Measurements from ENCODE around the gene RPS6KA5. TPM values are rescaled to one million over a fixed set of nuclear protein-coding genes. Genes with fewer than 3 reads are reported as not detected.
A peak's percentile ranks its signal among the peaks of the same experiment; 100 is the strongest.

Gene RPS6KA5
- total RNA-seq, 2 experiments from 2014 or later, result 28.0 to 29.8 TPM

GRCh38 chr14:91008759-91009409 lies 51.6 kb downstream of the RPS6KA5 start:
- no peaks in the 10 kb centered on the region for H3K27me3 Mint-ChIP-seq
- DNase-seq (peak in 1 of 14 experiments; percentile 14), ATAC-seq (ENCODE audit: poor library complexity) (no peak)
- peaks cover 45% of the 10 kb centered on the region for H3K4me1 Mint-ChIP-seq (ENCODE audit: low read depth)
- H3K9me3 Mint-ChIP-seq, result no peaks in the 10 kb centered on the region
- Histone ChIP-seq H3K27ac (ENCODE audit: low read depth in 1 of 2, low read length in 2 of 2) (no peak overlapping the region), H3K27me3 (ENCODE audit: control insufficient read depth in 1 of 2, insufficient read depth in 2 of 2, low read length in 2 of 2) (no peaks in the 10 kb centered on the region), H3K4me3 (ENCODE audit: low read length) (no peak overlapping the region), H3K36me3 (ENCODE audit: insufficient read depth, low read length) (no peaks in the 10 kb centered on the region), H3K4me1 (ENCODE audit: insufficient read depth, low read length) (peaks cover 13% of the 10 kb centered on the region), H3K9me3 (ENCODE audit: control insufficient read depth in 1 of 2, insufficient read depth in 1 of 2, low read length in 2 of 2) (peaks cover 0 to 3% of the 10 kb centered on the region in 2 experiments)
- no peak overlapping the region for H3K27ac Mint-ChIP-seq
- TF ChIP-seq, protein P1, sequence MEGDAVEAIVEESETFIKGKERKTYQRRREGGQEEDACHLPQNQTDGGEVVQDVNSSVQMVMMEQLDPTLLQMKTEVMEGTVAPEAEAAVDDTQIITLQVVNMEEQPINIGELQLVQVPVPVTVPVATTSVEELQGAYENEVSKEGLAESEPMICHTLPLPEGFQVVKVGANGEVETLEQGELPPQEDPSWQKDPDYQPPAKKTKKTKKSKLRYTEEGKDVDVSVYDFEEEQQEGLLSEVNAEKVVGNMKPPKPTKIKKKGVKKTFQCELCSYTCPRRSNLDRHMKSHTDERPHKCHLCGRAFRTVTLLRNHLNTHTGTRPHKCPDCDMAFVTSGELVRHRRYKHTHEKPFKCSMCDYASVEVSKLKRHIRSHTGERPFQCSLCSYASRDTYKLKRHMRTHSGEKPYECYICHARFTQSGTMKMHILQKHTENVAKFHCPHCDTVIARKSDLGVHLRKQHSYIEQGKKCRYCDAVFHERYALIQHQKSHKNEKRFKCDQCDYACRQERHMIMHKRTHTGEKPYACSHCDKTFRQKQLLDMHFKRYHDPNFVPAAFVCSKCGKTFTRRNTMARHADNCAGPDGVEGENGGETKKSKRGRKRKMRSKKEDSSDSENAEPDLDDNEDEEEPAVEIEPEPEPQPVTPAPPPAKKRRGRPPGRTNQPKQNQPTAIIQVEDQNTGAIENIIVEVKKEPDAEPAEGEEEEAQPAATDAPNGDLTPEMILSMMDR (IDR thresholded peaks at IDR 0.05), result no peak
- CTCF ChIA-PET, result interaction anchor here (0.6 kb wide), 1 partner anchor 14 kb away, joined by 4 read pairs; no protein-coding TSS in a partner anchor
- POLR2A ChIA-PET, result interaction anchor here (2.2 kb wide), 1 partner anchor 105 kb away, joined by 8 read pairs; the partner anchor contains the start of gene DGLUCY
- intact Hi-C loops (cut with DNase I, micrococcal nuclease), result no loop called here
- no peak overlapping the region for H3K4me3 Mint-ChIP-seq
- H3K36me3 Mint-ChIP-seq (ENCODE audit: low read depth), result no peaks in the 10 kb centered on the region

- H3K27ac Mint-ChIP-seq, result no peak overlapping the region
- intact Hi-C loops (cut with DNase I, micrococcal nuclease), result no loop called here
- Histone ChIP-seq H3K27ac (ENCODE audit: low read depth in 1 of 2, low read length in 2 of 2) (no peak overlapping the region), H3K4me3 (ENCODE audit: low read length) (no peak overlapping the region), H3K9me3 (ENCODE audit: control insufficient read depth in 1 of 2, insufficient read depth in 1 of 2, low read length in 2 of 2) (peaks cover 0 to 3% of the 10 kb centered on the region in 2 experiments), H3K4me1 (ENCODE audit: insufficient read depth, low read length) (peaks cover 8% of the 10 kb centered on the region), H3K27me3 (ENCODE audit: control insufficient read depth in 1 of 2, insufficient read depth in 2 of 2, low read length in 2 of 2) (no peaks in the 10 kb centered on the region), H3K36me3 (ENCODE audit: insufficient read depth, low read length) (no peaks in the 10 kb centered on the region)
- ChIA-PET POLR2A (no interaction called here), CTCF (no interaction called here)
- H3K4me1 Mint-ChIP-seq (ENCODE audit: low read depth), result peaks cover 41% of the 10 kb centered on the region
- no peak overlapping the region for H3K4me3 Mint-ChIP-seq
- no peak for ATAC-seq (ENCODE audit: poor library complexity)
- no peaks in the 10 kb centered on the region for H3K27me3 Mint-ChIP-seq
- TF ChIP-seq, protein P1 (IDR thresholded peaks at IDR 0.05), result no peak
- DNase-seq, result no peak
- no peaks in the 10 kb centered on the region for H3K9me3 Mint-ChIP-seq
- H3K36me3 Mint-ChIP-seq (ENCODE audit: low read depth), result no peaks in the 10 kb centered on the region
These were observed 54.7 kb downstream of the RPS6KA5 start for GRCh38 chr14:91005716-91006115.

DNA sequence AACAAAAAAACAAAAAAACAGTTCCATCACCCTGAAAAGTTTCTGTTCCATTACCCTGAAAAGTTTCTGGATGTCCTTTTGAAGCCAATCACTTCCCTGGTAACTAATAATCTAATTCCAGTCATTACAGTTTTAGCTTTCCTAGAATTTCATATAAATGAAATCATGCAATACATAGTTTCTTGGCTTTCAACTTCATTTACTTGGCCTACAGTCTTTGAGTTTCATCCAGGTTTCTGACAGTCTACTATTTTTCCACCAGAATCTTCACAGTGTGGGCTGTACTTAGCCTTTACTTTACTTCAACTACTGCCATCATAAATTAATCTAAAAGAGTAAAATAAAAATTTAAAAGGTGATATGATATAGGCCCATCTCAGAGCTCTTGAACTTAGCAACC lies 55.5 kb downstream of the RPS6KA5 start:
- no peak for DNase-seq
- H3K27me3 ChIP-seq (ENCODE audit: control insufficient read depth in 1 of 2, insufficient read depth in 2 of 2, low read length in 2 of 2), result no peaks in the 10 kb centered on the region
- Mint-ChIP-seq H3K4me3 (no peak overlapping the region), H3K36me3 (ENCODE audit: low read depth) (peaks cover under 1% of the 10 kb centered on the region), H3K27ac (no peak overlapping the region), H3K4me1 (ENCODE audit: low read depth) (peaks cover 34% of the 10 kb centered on the region), H3K27me3 (no peaks in the 10 kb centered on the region), H3K9me3 (no peaks in the 10 kb centered on the region)
- peaks cover 0 to 3% of the 10 kb centered on the region in 2 experiments for H3K9me3 ChIP-seq (ENCODE audit: control insufficient read depth in 1 of 2, insufficient read depth in 1 of 2, low read length in 2 of 2)
- POLR2A ChIA-PET, result no interaction called here
- no peak for ATAC-seq (ENCODE audit: poor library complexity)
- no peak overlapping the region for H3K4me3 ChIP-seq (ENCODE audit: low read length)
- no peak overlapping the region for H3K27ac ChIP-seq (ENCODE audit: low read depth in 1 of 2, low read length in 2 of 2)
- no peaks in the 10 kb centered on the region for H3K36me3 ChIP-seq (ENCODE audit: insufficient read depth, low read length)
- TF ChIP-seq, protein P1 (IDR thresholded peaks at IDR 0.05), result no peak
- CTCF ChIA-PET, result no interaction called here
- peaks cover 8% of the 10 kb centered on the region for H3K4me1 ChIP-seq (ENCODE audit: insufficient read depth, low read length)
- intact Hi-C loops (cut with DNase I, micrococcal nuclease), result no loop called here
